GM18858 (cell line): ENCODE results near the gene GABBR2.

Experiments
- ATAC-seq: cut with Tn5 transposase; IDR thresholded peaks from one replicate; pipeline ENCODE4 v1.9.1; 2021; ENCODE audit not compliant: unreplicated experiment

GABBR2 gene

GRCh38 chr9:98639133-98639532 is 69.6 kb downstream of the GABBR2 start:
- no peak for ATAC-seq

- ATAC-seq, result no peak
Observed at GRCh38 chr9:98637381-98637780, 71.4 kb downstream of the GABBR2 start.

- ATAC-seq, result no peak
Observed at GRCh38 chr9:98635374-98635773, 73.4 kb downstream of the GABBR2 start.

- ATAC-seq, result no peak
Observed at GRCh38 chr9:98634685-98635336, 73.9 kb downstream of the GABBR2 start.

GRCh38 chr9:98632839-98633238 is 75.9 kb downstream of the GABBR2 start:
- ATAC-seq, result no peak

GRCh38 chr9:98627296-98627695 is 81.4 kb downstream of the GABBR2 start:
- ATAC-seq, result no peak

GRCh38 chr9:98625728-98626127 is 83.0 kb downstream of the GABBR2 start:
- ATAC-seq, result no peak

- ATAC-seq, result no peak
Observed at GRCh38 chr9:98619788-98620187, 88.9 kb downstream of the GABBR2 start.

GRCh38 chr9:98615633-98616032 is 93.1 kb downstream of the GABBR2 start:
- no peak for ATAC-seq

- no peak for ATAC-seq
Observed at GRCh38 chr9:98614941-98615340, 93.8 kb downstream of the GABBR2 start.

GRCh38 chr9:98612061-98612752 is 96.5 kb downstream of the GABBR2 start:
- ATAC-seq, result no peak

- ATAC-seq, result no peak
Observed at GRCh38 chr9:98611319-98611718, 97.4 kb downstream of the GABBR2 start.

GRCh38 chr9:98610711-98611110 is 98.0 kb downstream of the GABBR2 start:
- no peak for ATAC-seq

- ATAC-seq, result no peak
Observed at GRCh38 chr9:98610211-98610610, 98.5 kb downstream of the GABBR2 start.

GRCh38 chr9:98609646-98610045 is 99.1 kb downstream of the GABBR2 start:
- no peak for ATAC-seq

- no peak for ATAC-seq
Observed at GRCh38 chr9:98607787-98608186, 100.9 kb downstream of the GABBR2 start.

- no peak for ATAC-seq
Observed at GRCh38 chr9:98607152-98607551, 101.6 kb downstream of the GABBR2 start.

- ATAC-seq, result no peak
Observed at GRCh38 chr9:98606730-98607129, 102.0 kb downstream of the GABBR2 start.

- ATAC-seq, result no peak
Observed at GRCh38 chr9:98605116-98605515, 103.6 kb downstream of the GABBR2 start.

GRCh38 chr9:98603821-98604383 is 104.8 kb downstream of the GABBR2 start:
- no peak for ATAC-seq

- no peak for ATAC-seq
Observed at GRCh38 chr9:98602839-98603500, 105.8 kb downstream of the GABBR2 start.

- no peak for ATAC-seq
Observed at GRCh38 chr9:98600631-98601030, 108.1 kb downstream of the GABBR2 start.
